Cardiac septum (tissue), 1 donor: ENCODE data around the gene HS3ST6. TPM values are rescaled to one million over a fixed set of nuclear protein-coding genes. Genes with fewer than 3 reads are reported as not detected.
"Not testable (repeated sequence)": the region's sequence is repeated elsewhere in the genome, so short reads cannot be mapped to it uniquely, and the experiment has no call there.

ENCODE experiments used
- DNase-seq: peaks from one replicate; pipeline ENCODE4 v3.0.0-alpha.2; 2020; ENCODE audit warnings: low spot score
- intact Hi-C: fragments of 100-400 bp; cut with DNase I; formaldehyde crosslinking; loops from one replicate; pipeline ENCODE4 v1.14.0; 2022
- total RNA-seq: library from RNA; stranded (reverse); fragmentation: NEBNext Ultra II Directional; extraction: Animal tissue kit (Norgen Biotek cat#: 25700); gene quantifications from one replicate; pipeline ENCODE4 v1.2.1, GENCODE V29; 2021
- donor health status: DM: no; HTN: no; CAD: no.

HS3ST6 gene
- total RNA-seq, 1 donor from 2014 or later, result not detected

- intact Hi-C loops, result no loop called here
These were observed 4.7 kb downstream of the HS3ST6 start for GRCh38 chr16:1913327-1914083.

DNA sequence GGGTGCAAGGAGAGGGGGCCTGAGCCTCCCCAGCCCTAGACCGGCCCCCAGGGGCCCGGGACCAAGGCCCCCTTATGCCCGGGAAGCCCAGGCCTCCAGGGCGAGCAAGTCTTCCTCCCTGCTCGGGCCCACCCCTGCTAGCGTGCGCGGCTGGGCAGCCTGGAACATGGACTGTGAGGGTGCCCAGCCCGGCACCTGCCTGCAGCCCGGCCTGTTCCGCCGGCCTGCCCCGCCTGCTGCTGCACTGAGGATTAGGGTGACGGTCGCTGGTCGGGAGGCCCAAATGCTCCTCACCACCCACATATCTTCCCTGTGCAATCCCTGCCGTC, 6.0 kb downstream of the HS3ST6 start:
- DNase-seq, result no peak
- intact Hi-C loops, result no loop called here

More at GRCh38 chr16:1913327-1914083, 4.7 kb downstream of the HS3ST6 start:
- DNase-seq, result no peak

DNA sequence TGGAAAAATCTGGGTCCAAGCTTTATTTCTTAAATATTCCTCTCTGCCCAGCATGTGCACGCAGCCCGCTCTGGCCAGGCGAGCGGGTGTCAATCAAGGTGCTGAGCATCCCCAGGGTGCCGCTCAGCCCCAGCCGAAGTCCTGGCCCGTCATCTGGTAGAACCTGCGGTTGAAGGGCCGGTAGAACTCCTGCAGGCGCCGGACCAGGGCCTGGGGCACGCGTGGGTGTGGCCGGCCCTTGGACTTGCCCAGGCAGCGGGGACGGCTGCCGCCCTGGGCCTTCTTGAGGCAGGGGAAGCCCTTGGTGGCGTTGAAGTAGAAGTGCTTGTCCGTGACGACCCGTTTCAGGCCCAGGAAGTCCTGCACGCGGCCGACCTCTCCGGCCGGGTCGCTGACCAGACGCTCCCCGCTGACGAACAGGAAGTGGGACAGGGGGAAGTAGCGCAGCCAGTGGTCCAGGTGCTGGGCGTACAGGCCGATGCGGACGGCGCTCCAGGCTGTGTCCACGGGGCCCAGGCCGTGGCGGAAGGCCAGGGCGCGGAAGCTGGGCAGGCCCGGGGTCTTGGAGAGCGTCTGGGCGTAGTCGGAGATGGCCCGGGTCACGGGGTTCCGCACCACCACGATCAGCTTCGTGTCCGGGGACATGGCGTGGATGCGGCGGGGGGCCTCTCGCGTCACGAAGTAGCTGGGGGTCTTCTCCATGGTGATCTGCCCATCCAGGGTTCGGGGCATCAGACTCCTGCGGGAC, 6.6 kb downstream of the HS3ST6 start:
- intact Hi-C loops, result no loop called here
- no peak for DNase-seq

DNA sequence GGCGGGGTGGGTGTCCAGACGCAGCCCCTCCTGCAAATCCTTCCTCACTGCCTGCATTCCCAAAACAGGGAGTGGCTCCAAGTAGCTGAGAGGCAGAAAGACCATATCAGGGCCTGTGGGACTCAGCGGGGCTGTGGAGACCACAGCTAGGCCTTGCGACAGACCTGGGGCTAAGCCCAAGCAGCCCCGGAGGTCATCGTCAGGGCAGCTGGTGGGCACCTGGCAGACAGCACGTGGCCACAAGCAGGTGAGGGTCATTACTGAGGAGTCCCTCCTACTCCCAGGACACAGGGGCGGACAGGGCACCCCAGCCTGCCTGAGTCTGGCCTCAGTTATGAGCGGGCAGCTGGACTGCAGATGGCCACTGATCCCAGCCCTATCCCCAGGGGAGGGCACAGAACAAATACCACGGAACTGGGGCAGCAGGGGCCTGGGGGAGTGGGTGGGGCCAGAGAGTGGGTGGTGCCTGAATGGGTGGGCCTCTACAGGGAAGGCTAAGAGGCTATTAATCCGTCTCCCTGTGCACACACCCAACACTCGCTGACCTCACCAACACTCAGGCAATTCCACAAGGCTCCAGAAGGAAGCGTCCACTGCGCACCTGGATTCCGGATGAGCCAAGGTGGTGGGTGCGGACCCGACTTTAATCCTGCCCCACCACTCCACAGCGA, 8.5 kb downstream of the HS3ST6 start:
- intact Hi-C loops, result no loop called here
- DNase-seq, result no peak

- no peak for DNase-seq
- intact Hi-C loops, result no loop called here
These were observed 9.2 kb downstream of the HS3ST6 start for GRCh38 chr16:1908983-1909382.

GRCh38 chr16:1908184-1908583, 10.0 kb downstream of the HS3ST6 start:
- intact Hi-C loops, result no loop called here
- DNase-seq, result no peak

DNA sequence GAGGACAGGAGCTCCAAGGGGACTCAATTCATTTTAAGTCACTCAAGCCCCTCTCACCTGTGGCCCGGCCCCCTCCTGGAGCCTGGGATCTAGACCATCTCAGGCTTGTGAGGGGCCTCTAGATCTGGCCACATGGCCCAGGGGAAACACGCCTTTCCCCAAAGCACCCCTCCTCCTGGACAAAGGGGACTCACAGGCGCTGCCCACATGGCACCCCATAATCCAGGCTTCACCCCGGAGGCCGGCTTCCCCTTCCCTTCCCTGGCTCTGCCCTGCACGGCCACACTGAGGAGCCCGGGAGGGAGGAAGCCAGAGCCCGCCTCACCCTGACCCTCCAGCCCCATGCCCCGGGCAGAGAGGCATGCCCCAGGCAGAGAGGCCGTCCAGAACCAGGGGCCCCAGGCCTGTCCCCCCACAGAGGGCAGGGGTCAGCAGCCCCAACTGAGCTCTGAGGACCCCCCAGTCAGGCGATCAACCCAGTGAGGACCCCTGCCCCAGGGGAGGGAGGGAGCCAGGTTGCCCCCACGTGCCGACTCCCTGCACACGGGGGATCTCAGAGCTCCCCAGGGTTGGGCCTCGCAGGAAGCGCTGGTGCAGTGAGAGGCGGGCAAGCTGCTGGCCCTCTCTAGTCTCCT, 10.9 kb downstream of the HS3ST6 start:
- intact Hi-C loops, result no loop called here
- no peak for DNase-seq

DNA sequence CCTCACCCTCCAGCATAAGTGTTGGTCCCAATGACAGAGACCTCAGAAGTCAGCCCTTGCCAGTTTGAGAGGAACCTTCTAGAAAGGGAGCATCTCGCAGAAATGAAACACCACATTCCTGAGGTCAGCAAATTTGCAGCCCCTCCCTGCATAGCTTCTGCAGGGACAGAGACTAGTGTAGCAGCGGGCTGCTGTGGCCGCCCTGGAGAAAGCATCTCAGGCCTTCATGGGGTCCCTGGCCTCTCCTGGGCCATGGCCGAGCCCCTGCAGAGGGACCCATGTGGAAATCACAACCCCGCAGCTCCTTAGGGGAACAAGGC, 11.4 kb downstream of the HS3ST6 start:
- intact Hi-C loops, result no loop called here
- DNase-seq, result no peak

DNA sequence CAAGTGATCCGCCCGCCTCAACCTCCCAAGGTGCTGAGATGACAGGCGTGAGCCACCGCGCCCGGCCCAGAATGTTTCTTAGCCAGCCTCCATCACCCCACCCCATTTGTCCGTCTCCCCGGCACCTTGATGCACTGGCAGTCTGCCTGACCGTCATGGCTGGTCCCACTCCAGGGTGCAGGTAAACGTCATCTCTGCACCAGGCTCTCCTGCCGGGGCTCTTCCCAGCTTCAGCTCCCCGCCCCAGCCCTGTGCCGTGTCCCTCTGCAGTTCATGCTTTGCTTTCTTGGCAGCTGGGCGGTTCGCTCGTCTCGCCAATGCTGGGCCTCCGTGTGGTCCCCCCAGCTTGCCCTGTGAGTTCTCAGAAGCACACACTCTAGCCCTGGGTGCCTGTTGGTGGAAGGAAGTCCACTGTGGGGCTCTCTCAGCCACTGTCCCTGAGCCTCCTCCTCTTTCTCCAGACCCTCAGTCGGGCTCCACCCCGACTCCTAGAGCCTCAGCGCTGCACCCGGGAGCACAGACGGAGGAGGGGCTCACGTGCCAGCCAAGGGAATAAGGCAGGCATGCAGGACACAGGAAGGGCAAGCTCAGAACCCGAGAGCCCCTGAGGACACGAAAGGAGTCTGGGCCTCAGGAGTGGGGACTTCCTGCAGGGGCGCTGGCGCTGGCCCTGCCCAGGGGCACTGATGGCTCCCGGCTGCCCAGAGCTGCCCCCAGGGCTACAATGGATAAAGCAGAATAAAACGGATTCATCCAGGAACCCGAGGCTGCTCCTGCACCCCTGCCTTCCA, 12.0 kb downstream of the HS3ST6 start:
- intact Hi-C loops, result no loop called here
- DNase-seq, result no peak

DNA sequence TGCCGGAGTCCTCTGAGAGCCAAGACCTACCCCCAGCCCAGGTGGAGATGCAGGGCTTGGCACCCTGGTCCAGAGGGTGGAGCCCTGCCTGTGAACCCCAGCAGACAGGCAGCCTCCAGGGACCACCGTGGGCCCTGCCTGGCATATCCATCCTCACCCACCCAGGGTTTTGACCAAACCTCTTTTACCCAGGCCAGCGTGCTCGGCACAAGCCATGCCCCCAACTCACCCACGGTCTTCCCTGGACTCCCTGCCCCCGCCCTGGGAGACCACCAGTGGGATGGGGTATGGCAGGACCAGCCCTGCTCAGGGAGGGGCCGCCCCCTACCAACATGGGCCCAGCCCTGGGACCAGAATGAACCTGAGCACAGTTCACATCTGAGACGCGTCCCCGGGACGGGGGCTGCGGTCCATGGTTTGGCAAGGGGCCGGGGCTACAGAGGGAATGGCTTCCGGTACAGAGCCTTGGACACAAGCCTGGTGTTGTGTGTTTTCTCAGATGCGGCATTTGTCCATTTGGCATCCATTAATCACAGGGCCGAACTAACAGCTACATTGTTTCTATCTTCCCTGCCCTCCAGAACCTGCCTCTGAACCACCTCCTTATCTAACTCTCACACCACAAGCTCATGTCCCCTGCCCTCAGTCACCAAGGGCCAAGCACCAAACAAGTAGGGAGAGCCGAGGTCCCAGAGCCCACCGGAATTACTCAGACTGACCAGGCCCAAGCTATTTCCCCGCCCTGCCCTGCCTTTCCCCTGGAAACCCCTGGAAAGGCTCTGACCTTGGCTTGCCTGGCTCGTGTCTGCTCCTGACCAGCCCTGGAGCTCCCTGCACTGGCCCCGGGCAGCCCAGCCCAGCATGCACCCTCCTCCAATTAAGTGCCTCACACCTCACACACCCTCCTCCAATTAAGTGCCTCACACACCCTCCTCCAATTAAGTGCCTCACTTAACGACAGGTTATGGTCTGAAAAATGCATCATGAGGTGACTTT, 14.1 kb downstream of the HS3ST6 start:
- intact Hi-C loops, result no loop called here

GRCh38 chr16:1903220-1903574, 15.0 kb downstream of the HS3ST6 start:
- intact Hi-C loops, result no loop called here
- no peak for DNase-seq

More for the DNA sequence above, 14.1 kb downstream of the HS3ST6 start:
- no peak for DNase-seq

DNA sequence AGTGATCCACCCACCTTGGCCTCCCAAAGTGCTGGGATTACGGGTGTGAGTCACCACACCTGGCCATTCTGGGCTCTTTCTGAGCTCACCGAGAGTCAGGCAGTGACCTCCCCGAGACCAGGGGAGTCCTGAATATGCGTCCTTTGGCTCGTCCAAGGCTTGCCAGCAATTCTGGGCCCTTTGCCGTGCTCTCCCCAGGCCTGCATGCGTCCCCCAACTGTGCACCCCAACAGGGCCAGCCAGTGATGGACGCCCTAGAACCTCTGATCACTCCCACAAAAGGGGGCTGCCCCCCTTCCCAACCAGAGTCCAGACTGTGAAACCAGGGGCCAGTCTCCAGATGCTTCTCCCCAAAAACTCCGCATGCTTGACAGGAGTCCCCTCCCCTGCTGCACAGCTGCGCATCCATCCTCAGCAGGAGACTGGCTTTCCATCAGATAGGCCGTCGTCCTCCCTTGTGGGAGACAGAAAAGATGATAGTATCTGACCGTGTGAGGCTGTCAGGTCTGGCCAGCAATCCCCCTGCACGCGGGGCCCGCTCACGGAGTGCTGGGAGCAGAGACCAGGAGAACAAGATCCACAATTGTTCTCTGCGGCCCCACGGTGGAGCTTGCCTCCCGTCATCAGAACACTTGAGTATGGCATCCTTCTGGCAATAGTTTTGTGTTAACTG, 15.5 kb downstream of the HS3ST6 start:
- no peak for DNase-seq

DNA sequence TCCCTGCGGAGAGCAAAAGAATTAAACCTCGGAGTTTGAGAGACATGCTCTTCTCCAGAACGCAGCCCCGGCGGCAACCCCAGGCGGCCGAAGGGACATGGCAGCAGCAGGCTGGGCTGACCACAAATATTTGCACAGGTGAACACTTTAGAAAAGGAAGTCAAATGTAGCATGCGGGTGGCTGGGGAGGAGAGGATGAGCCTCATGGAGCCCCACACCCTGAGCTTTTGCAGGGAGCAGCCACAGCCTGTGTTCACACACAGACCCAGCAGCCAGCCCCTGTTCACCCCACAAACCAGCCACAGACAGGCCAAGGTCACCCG, 17.8 kb downstream of the HS3ST6 start:
- intact Hi-C loops, result no loop called here
- no peak for DNase-seq

More for the DNA sequence above, 15.5 kb downstream of the HS3ST6 start:
- intact Hi-C loops, result no loop called here

GRCh38 chr16:1899641-1900451, 18.4 kb downstream of the HS3ST6 start:
- DNase-seq, result no peak
- intact Hi-C loops, result no loop called here

DNA sequence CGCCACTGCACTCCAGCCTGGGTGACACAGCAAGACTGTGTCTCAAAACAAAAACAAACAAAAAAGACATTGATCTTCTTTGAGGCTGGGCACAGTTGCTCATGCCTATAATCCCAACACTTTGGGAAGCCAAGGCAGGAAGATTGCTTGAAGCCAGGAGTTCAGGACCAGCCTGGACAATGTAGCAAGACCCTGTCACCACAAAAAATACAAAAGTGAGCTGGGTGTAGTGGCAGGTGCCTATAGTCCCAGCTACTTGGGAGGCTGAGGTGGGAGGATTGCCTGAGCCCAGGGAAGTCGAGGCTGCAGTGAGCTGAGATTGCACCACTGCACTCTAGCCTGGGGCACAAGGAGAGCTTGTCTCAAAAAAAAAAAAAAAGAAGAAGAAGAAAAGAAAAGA, 20.5 kb downstream of the HS3ST6 start:
- intact Hi-C loops, result not testable (repeated sequence)

GRCh38 chr16:1895949-1896675, 22.1 kb downstream of the HS3ST6 start:
- no peak for DNase-seq
- intact Hi-C loops, result no loop called here

More for the DNA sequence above, 20.5 kb downstream of the HS3ST6 start:
- not testable (repeated sequence) for DNase-seq

DNA sequence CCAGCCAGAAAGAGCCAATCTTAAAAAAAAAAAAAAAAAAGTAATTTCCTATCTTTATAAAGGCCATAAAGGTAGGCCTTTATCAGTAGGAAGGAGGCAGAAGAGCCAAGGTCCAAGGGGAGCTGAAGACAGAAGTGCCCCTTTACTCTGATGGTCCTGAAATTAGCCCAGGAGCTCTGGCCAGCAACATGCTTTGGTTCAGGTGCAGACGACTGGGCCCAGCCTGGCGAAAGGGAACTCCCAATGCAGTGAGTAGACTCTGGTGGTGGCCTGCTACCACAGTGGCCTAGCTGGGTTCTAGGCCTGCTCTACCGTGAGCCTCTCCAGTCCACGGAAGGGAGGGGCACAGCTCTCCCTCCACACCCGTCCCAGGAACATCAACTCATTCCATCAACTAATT, 23.1 kb downstream of the HS3ST6 start:
- no peak for DNase-seq
- intact Hi-C loops, result no loop called here
